GM11168 (cell line): Measurements from ENCODE around the gene LUZP1.

Source experiments
- in situ Hi-C: fragments of 300-500 bp; cut with MboI; formaldehyde crosslinking; loops from one replicate; pipeline ENCODE4 v1.12.0; 2022; ENCODE audit warnings: low sequenced_read_pairs; ENCODE audit not compliant: unreplicated experiment

LUZP1 gene

GRCh38 chr1:23097316-23097715 lies 71.3 kb downstream of the LUZP1 start:
- in situ Hi-C loops: no loop called here

GRCh38 chr1:23092447-23092846 lies 76.2 kb downstream of the LUZP1 start:
- in situ Hi-C loops: no loop called here

GRCh38 chr1:23091545-23091944 lies 77.1 kb downstream of the LUZP1 start:
- in situ Hi-C loops: no loop called here

- in situ Hi-C loops: no loop called here
These were observed 78.6 kb downstream of the LUZP1 start for GRCh38 chr1:23090056-23090455.

GRCh38 chr1:23088027-23088426 lies 80.6 kb downstream of the LUZP1 start:
- in situ Hi-C loops: no loop called here

- in situ Hi-C loops: no loop called here
These were observed 83.0 kb downstream of the LUZP1 start for GRCh38 chr1:23085696-23086095.

GRCh38 chr1:23084880-23085279 lies 83.8 kb downstream of the LUZP1 start:
- in situ Hi-C loops: no loop called here

GRCh38 chr1:23083714-23084480 lies 84.8 kb downstream of the LUZP1 start:
- in situ Hi-C loops: no loop called here

- in situ Hi-C loops: no loop called here
These were observed 87.3 kb downstream of the LUZP1 start for GRCh38 chr1:23081376-23081775.

GRCh38 chr1:23080885-23081284 lies 87.8 kb downstream of the LUZP1 start:
- in situ Hi-C loops: no loop called here

GRCh38 chr1:23079025-23079424 lies 89.6 kb downstream of the LUZP1 start:
- in situ Hi-C loops: no loop called here

- in situ Hi-C loops: loop anchor here (5.0 kb wide), 1 partner anchor 97 kb away; no protein-coding TSS in a partner anchor
These were observed 94.6 kb downstream of the LUZP1 start for GRCh38 chr1:23074012-23074411.

GRCh38 chr1:23069675-23070074 lies 99.0 kb downstream of the LUZP1 start:
- in situ Hi-C loops: loop anchor here (5.0 kb wide), 1 partner anchor 92 kb away; no protein-coding TSS in a partner anchor

- in situ Hi-C loops: no loop called here
These were observed 99.5 kb downstream of the LUZP1 start for GRCh38 chr1:23069149-23069548.

- in situ Hi-C loops: no loop called here
These were observed 102.6 kb downstream of the LUZP1 start for GRCh38 chr1:23066075-23066474.

- in situ Hi-C loops: no loop called here
These were observed 103.3 kb downstream of the LUZP1 start for GRCh38 chr1:23065385-23065784.

GRCh38 chr1:23062271-23062670 lies 106.4 kb downstream of the LUZP1 start:
- in situ Hi-C loops: no loop called here

- in situ Hi-C loops: no loop called here
These were observed 111.4 kb downstream of the LUZP1 start for GRCh38 chr1:23057301-23057700.

GRCh38 chr1:23051290-23051909 lies 117.3 kb downstream of the LUZP1 start:
- in situ Hi-C loops: no loop called here

GRCh38 chr1:23050201-23050600 lies 118.5 kb downstream of the LUZP1 start:
- in situ Hi-C loops: no loop called here

- in situ Hi-C loops: no loop called here
These were observed 124.6 kb downstream of the LUZP1 start for GRCh38 chr1:23044035-23044434.

- in situ Hi-C loops: no loop called here
These were observed 128.1 kb downstream of the LUZP1 start for GRCh38 chr1:23040509-23040908.
